Neutrophil (primary cell): ENCODE data around the gene TOP3B.

Source experiments
- H3K27ac ChIP-seq: fragments of 200-600 bp; sonication (generic); 2 replicates; pipeline ENCODE4 v1.5.1; 2016; ENCODE audit warnings: mild to moderate bottlenecking, moderate library complexity
- H3K27me3 ChIP-seq: fragments of 200-600 bp; sonication (generic); 2 replicates; pipeline ENCODE4 v1.6.0; 2016; ENCODE audit warnings: mild to moderate bottlenecking
- H3K36me3 ChIP-seq: fragments of 200-600 bp; sonication (generic); 2 replicates; pipeline ENCODE4 v1.5.1; 2017
- H3K4me1 ChIP-seq, 2 experiments: fragments of 200-600 bp in 1 of 2; sonication (generic) in 1 of 2; 1 replicate in 1 of 2; 2 replicates in 1 of 2; pipeline versions ENCODE4 v1.5.1 to v1.6.1; 2013 to 2016; ENCODE audit warnings: low read depth in 1 of 2, low read length in 1 of 2, mild to moderate bottlenecking in 1 of 2, moderate library complexity in 1 of 2; ENCODE audit not compliant: control insufficient read depth in 1 of 2, insufficient read depth in 1 of 2
- H3K4me3 ChIP-seq, 2 experiments: fragments of 200-600 bp in 1 of 2; sonication (generic) in 1 of 2; 1 replicate in 1 of 2; 2 replicates in 1 of 2; pipeline ENCODE4 v1.5.1; 2013 to 2016; ENCODE audit warnings: low read depth in 1 of 2, low read length in 1 of 2, mild to moderate bottlenecking in 1 of 2, moderate library complexity in 1 of 2
- H3K9me3 ChIP-seq: fragments of 200-600 bp; sonication (generic); 2 replicates; pipeline ENCODE4 v1.5.1; 2016
- TF ChIP-seq, protein P1 (sequence below): fragments of 200-600 bp; sonication (generic); IDR thresholded peaks from 2 replicates; pipeline ENCODE4 v1.5.1; 2016; ENCODE audit warnings: antibody characterized with exemption

Gene TOP3B, protein sequence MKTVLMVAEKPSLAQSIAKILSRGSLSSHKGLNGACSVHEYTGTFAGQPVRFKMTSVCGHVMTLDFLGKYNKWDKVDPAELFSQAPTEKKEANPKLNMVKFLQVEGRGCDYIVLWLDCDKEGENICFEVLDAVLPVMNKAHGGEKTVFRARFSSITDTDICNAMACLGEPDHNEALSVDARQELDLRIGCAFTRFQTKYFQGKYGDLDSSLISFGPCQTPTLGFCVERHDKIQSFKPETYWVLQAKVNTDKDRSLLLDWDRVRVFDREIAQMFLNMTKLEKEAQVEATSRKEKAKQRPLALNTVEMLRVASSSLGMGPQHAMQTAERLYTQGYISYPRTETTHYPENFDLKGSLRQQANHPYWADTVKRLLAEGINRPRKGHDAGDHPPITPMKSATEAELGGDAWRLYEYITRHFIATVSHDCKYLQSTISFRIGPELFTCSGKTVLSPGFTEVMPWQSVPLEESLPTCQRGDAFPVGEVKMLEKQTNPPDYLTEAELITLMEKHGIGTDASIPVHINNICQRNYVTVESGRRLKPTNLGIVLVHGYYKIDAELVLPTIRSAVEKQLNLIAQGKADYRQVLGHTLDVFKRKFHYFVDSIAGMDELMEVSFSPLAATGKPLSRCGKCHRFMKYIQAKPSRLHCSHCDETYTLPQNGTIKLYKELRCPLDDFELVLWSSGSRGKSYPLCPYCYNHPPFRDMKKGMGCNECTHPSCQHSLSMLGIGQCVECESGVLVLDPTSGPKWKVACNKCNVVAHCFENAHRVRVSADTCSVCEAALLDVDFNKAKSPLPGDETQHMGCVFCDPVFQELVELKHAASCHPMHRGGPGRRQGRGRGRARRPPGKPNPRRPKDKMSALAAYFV

DNA sequence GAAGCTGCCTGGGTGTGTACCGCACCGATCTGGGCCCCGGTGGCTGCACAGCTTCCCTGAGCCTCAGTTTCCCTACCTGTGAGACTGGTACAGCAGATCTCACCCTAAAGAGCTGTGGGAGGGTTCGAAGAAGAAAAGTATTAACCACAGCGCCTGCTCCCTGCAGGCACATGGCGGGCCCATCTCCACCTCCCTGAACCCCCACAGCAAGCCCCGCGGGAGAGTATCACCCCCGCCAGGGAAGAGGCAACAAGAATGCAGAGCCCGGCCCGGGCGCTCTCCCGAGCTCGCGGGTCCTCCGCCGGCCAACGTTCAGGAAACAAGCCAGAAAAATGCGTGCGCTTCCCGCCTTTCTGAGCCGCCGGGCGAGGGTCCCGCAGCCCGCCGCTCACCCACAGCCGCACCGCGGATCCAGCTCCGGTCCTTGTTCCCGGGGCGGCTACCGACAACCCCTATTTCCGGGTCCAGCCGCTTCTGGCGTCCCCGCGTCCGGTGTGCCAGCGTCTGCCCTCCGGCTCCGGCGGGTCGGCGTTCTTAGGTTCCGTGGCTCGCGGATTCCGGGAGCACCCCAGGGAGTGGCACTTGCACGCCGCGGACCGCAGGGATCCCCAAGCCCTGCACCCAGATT lies at the start of gene TOP3B:
Gene TOP3B (minus strand): TSS at position 450 of the 628 bp plus-strand sequence. CDS start 7,078 bp downstream, outside the sequence.
- TF ChIP-seq, protein P1, sequence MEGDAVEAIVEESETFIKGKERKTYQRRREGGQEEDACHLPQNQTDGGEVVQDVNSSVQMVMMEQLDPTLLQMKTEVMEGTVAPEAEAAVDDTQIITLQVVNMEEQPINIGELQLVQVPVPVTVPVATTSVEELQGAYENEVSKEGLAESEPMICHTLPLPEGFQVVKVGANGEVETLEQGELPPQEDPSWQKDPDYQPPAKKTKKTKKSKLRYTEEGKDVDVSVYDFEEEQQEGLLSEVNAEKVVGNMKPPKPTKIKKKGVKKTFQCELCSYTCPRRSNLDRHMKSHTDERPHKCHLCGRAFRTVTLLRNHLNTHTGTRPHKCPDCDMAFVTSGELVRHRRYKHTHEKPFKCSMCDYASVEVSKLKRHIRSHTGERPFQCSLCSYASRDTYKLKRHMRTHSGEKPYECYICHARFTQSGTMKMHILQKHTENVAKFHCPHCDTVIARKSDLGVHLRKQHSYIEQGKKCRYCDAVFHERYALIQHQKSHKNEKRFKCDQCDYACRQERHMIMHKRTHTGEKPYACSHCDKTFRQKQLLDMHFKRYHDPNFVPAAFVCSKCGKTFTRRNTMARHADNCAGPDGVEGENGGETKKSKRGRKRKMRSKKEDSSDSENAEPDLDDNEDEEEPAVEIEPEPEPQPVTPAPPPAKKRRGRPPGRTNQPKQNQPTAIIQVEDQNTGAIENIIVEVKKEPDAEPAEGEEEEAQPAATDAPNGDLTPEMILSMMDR = no peak
- Histone ChIP-seq H3K9me3 (no peaks in the 10 kb centered on the region), H3K27ac (peak within 1 kb of the TSS; percentile 51), H3K36me3 (peaks cover 7% of the 10 kb centered on the region), H3K27me3 (no peaks in the 10 kb centered on the region), H3K4me1 (peaks cover 10 to 16% of the 10 kb centered on the region in 2 experiments), H3K4me3 (peak within 1 kb of the TSS; percentile 63 to 72)

DNA sequence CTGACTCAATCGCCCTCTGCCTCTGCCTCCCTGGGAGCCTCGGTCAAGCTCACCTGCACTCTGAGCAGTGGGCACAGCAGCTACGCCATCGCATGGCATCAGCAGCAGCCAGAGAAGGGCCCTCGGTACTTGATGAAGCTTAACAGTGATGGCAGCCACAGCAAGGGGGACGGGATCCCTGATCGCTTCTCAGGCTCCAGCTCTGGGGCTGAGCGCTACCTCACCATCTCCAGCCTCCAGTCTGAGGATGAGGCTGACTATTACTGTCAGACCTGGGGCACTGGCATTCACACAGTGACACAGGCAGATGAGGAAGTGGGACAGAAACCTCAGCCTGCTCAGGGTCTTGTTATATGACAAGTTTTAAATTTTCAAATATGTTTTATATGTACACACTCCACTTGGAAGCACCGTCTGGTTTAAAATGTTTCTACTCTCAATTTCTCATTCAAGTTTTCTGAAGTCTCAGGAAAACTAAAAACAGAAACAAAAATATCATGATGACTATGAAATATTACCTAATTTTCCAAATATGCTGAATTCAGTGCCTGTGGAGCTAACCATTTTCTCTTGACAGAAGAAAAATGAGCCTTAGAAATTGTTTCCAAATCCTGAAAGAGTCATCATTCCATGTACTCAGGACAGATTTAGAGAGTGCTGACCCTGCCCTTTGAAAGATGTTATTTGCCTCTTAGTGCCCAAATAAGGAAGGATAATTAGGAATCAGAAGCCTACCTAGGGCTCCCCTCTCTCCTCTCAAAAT lies 48.8 kb upstream of the TOP3B start:
- TF ChIP-seq, protein P1 = no peak
- Histone ChIP-seq H3K9me3 (no peaks in the 10 kb centered on the region), H3K27ac (no peak overlapping the region), H3K4me3 (no peak overlapping the region), H3K4me1 (no peaks in the 10 kb centered on the region), H3K36me3 (no peaks in the 10 kb centered on the region), H3K27me3 (no peaks in the 10 kb centered on the region)

DNA sequence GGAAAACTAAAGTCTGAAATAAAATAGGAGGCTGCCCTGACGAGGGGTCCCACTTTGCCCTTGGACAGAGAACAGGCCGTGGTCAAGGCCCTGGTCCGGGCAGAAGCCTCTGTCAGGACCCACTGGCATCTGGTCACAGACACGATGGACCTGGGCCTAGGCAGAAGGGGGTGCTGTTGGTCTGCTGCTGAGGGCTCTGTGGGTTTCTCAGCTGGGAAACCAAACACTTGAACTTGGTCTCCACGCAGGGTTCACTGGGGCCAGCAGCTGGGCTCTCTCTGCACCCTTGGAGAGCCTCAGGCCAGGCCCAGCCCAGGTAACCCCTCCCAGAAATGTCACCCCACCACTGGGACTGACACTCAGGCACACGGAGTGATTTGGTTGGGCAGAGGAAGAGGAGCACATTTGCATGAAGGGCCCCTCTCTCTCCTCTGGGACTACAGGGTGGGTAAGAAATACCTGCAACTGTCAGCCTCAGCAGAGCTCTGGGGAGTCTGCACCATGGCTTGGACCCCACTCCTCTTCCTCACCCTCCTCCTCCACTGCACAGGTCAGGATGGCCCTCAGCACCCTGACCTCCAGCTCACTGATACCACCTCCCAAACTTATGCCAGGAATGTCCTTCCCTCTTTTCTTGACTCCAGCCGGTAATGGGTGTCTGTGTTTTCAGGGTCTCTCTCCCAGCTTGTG lies 48.1 kb upstream of the TOP3B start:
- Histone ChIP-seq H3K36me3 (no peaks in the 10 kb centered on the region), H3K27me3 (no peaks in the 10 kb centered on the region), H3K27ac (no peak overlapping the region), H3K9me3 (no peaks in the 10 kb centered on the region), H3K4me1 (no peaks in the 10 kb centered on the region), H3K4me3 (no peak overlapping the region)
- TF ChIP-seq, protein P1 = no peak

DNA sequence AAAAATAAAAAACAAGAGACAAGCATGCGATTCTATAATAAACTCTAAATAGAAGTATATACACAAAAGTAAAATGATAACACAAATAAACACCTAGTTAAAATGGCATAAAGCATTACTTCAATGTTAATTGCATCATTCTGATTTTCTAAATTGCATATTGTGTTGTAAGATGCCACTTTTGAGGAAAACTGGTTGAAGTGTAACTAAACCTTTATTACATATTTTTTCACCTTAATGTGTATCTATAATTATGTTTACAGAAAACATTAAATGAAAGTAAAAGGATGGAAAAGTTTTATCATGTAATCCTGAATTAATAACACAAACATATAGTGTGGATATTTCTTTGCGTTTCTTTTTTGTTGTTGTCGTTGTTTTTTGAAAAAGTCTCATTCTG lies 45.4 kb upstream of the TOP3B start:
- TF ChIP-seq, protein P1 = no peak

More for the DNA sequence above, 45.4 kb upstream of the TOP3B start:
- Histone ChIP-seq H3K4me3 (no peak overlapping the region), H3K9me3 (no peaks in the 10 kb centered on the region), H3K4me1 (no peaks in the 10 kb centered on the region), H3K27me3 (no peaks in the 10 kb centered on the region), H3K27ac (no peak overlapping the region), H3K36me3 (no peaks in the 10 kb centered on the region)
